HepG2 (cell line): ENCODE measurements around the gene DYNLT2B. TPM values are rescaled to one million over a fixed set of nuclear protein-coding genes. Genes with fewer than 3 reads are reported as not detected.

Experiments
- CREB1 ChIP-seq, 2 experiments: fragments of 450-650 bp in 1 of 2; IDR thresholded peaks; 2 replicates each; pipeline ENCODE4 v1.6.1; 2016 to 2017; ENCODE audit warnings: control low read depth in 1 of 2, mild to moderate bottlenecking in 1 of 2, missing compliant biosample characterization in 1 of 2, missing genetic modification characterization in 1 of 2
- ETV6 ChIP-seq: sonication (generic); formaldehyde crosslinking; conservative IDR thresholded peaks from 2 replicates; pipeline ENCODE4 v1.4.0; 2020; ENCODE audit warnings: missing genetic modification reagents
- KLF6 ChIP-seq: IDR thresholded peaks from 2 replicates; pipeline ENCODE4 v1.8.0; 2016; ENCODE audit warnings: missing biosample characterization, missing genetic modification reagents
- NCOA5 ChIP-seq: sonication (generic); formaldehyde crosslinking; IDR thresholded peaks from 2 replicates; pipeline ENCODE4 v1.4.0; 2020; ENCODE audit warnings: missing genetic modification reagents
- NFATC3 ChIP-seq: sonication (generic); formaldehyde crosslinking; IDR thresholded peaks from 2 replicates; pipeline ENCODE4 v1.5.1; 2020; ENCODE audit warnings: mild to moderate bottlenecking, missing genetic modification reagents
- RFX5 ChIP-seq: IDR thresholded peaks from 2 replicates; pipeline ENCODE4 v1.6.1; 2011; ENCODE audit warnings: low read depth, low read length, improper control_type of control experiment
- RFXAP ChIP-seq: sonication (generic); formaldehyde crosslinking; IDR thresholded peaks from 2 replicates; pipeline ENCODE4 v1.4.0; 2020; ENCODE audit warnings: missing genetic modification reagents, borderline replicate concordance
- ZFP36L2 ChIP-seq: sonication (generic); formaldehyde crosslinking; IDR thresholded peaks from 2 replicates; pipeline ENCODE4 v1.4.0; 2020; ENCODE audit warnings: missing genetic modification reagents
- ZNF253 ChIP-seq: sonication (generic); formaldehyde crosslinking; IDR thresholded peaks from 2 replicates; pipeline ENCODE4 v1.8.0; 2022; ENCODE audit warnings: mild to moderate bottlenecking, missing genetic modification reagents, borderline replicate concordance
- ZNF256 ChIP-seq: sonication (generic); formaldehyde crosslinking; conservative IDR thresholded peaks from 2 replicates; pipeline ENCODE4 v1.4.0; 2020; ENCODE audit warnings: missing genetic modification reagents
- ZNF260 ChIP-seq: sonication (generic); formaldehyde crosslinking; IDR thresholded peaks from 2 replicates; pipeline ENCODE4 v1.4.0; 2020; ENCODE audit warnings: missing genetic modification reagents, low read depth, mild to moderate bottlenecking, borderline replicate concordance
- ZNF337 ChIP-seq: sonication (generic); formaldehyde crosslinking; IDR thresholded peaks from 2 replicates; pipeline ENCODE4 v1.5.1; 2020; ENCODE audit warnings: missing genetic modification reagents, low read depth, mild to moderate bottlenecking, borderline replicate concordance
- ZNF441 ChIP-seq: sonication (generic); formaldehyde crosslinking; IDR thresholded peaks from 2 replicates; pipeline ENCODE4 v1.7.0; 2021; ENCODE audit warnings: missing genetic modification reagents, borderline replicate concordance
- ZNF446 ChIP-seq: sonication (generic); formaldehyde crosslinking; IDR thresholded peaks from 2 replicates; pipeline ENCODE4 v1.5.0; 2020; ENCODE audit warnings: mild to moderate bottlenecking, missing genetic modification reagents
- ZNF503 ChIP-seq: sonication (generic); formaldehyde crosslinking; IDR thresholded peaks from 2 replicates; pipeline ENCODE4 v1.4.0; 2020; ENCODE audit warnings: missing genetic modification reagents
- ZNF567 ChIP-seq: sonication (generic); formaldehyde crosslinking; IDR thresholded peaks from 2 replicates; pipeline ENCODE4 v1.8.1; 2023; ENCODE audit warnings: mild to moderate bottlenecking, missing genetic modification reagents, borderline replicate concordance
- ZNF674 ChIP-seq: sonication (generic); formaldehyde crosslinking; IDR thresholded peaks from 2 replicates; pipeline ENCODE4 v1.5.0; 2020; ENCODE audit warnings: low read depth, mild to moderate bottlenecking, missing genetic modification reagents
- ZNF773 ChIP-seq: sonication (generic); formaldehyde crosslinking; IDR thresholded peaks from 2 replicates; pipeline ENCODE4 v1.4.0; 2020; ENCODE audit warnings: missing genetic modification reagents, borderline replicate concordance
- ZNF788 ChIP-seq: sonication (generic); formaldehyde crosslinking; IDR thresholded peaks from 2 replicates; pipeline ENCODE4 v1.5.0; 2020; ENCODE audit warnings: mild to moderate bottlenecking, missing genetic modification reagents, borderline replicate concordance
- polyA plus RNA-seq, 8 experiments: library from polyadenylated mRNA; depleted of rRNA in 3 of 8; stranded (reverse) in 7 of 8; unstranded in 1 of 8; fragments of >200 nt; fragmentation: Illumina TruSeq in 4 of 8; extraction: Trizol in 4 of 8; gene quantifications; 2 replicates each; pipeline versions ENCODE4 v1.2.1 to v1.2.3, GENCODE V29; 2011 to 2016; ENCODE audit warnings: low read depth in 4 of 8, missing spikeins in 1 of 8, mixed read lengths in 1 of 8; ENCODE audit not compliant: insufficient read depth in 1 of 8
- total RNA-seq, 5 experiments: library from RNA; depleted of rRNA; stranded (reverse); fragments of >200 nt; fragmentation: Illumina TruSeq; extraction: Trizol; gene quantifications; 2 replicates each; pipeline ENCODE4 v1.2.3, GENCODE V29; 2016; ENCODE audit warnings: low read depth in 1 of 5
- TF ChIP-seq, protein P1 (sequence below): sonication (generic); formaldehyde crosslinking; IDR thresholded peaks from 2 replicates; pipeline ENCODE4 v1.4.0; 2020; ENCODE audit warnings: mild to moderate bottlenecking, missing genetic modification reagents
- TF ChIP-seq, protein P2 (sequence below): sonication (generic); formaldehyde crosslinking; IDR thresholded peaks from 2 replicates; pipeline ENCODE4 v1.8.1; 2023; ENCODE audit warnings: mild to moderate bottlenecking, moderate library complexity, missing genetic modification reagents
- TF ChIP-seq, protein P3 (sequence below): fragments of 450-650 bp; IDR thresholded peaks from 2 replicates; pipeline ENCODE4 v1.6.1; 2016

Gene DYNLT2B
- total and polyA plus RNA-seq, 2 of the 13 experiments (the other 11 are each of a cell fraction or from before 2014, with no cell fraction given), result 4.0 to 7.0 TPM

- TF ChIP-seq, protein P1, sequence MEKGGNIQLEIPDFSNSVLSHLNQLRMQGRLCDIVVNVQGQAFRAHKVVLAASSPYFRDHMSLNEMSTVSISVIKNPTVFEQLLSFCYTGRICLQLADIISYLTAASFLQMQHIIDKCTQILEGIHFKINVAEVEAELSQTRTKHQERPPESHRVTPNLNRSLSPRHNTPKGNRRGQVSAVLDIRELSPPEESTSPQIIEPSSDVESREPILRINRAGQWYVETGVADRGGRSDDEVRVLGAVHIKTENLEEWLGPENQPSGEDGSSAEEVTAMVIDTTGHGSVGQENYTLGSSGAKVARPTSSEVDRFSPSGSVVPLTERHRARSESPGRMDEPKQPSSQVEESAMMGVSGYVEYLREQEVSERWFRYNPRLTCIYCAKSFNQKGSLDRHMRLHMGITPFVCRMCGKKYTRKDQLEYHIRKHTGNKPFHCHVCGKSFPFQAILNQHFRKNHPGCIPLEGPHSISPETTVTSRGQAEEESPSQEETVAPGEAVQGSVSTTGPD (CRISPR knock-in tag), result no peak
- TF ChIP-seq ZNF788 (CRISPR knock-in tag) (0 out of 2 replicates have a peak, but pooled peaks have one; percentile 22), ZNF441 (peak; percentile 38; the same call in 1 of the 2 replicates), ZNF674 (CRISPR knock-in tag) (no peak), ZNF567 (CRISPR knock-in tag) (no peak; the same call in 1 of the 2 replicates), ZNF260 (CRISPR knock-in tag) (no peak), ZNF253 (CRISPR knock-in tag) (no peak), ZNF446 (CRISPR knock-in tag) (0 out of 2 replicates have a peak, but pooled peaks have one; percentile 33), NFATC3 (CRISPR knock-in tag) (no peak), ZFP36L2 (CRISPR knock-in tag) (no peak), ZNF337 (CRISPR knock-in tag) (peak; percentile 94; the same call in 1 of the 2 replicates), ZNF256 (CRISPR knock-in tag) (no peak), ZNF503 (CRISPR knock-in tag) (no peak), RFXAP (CRISPR knock-in tag) (no peak), CREB1 (IDR thresholded peaks at IDR 0.05) (peak; percentile 32; the same call in 1 of the 2 replicates), CREB1 (CRISPR knock-in tag; IDR thresholded peaks at IDR 0.05) (no peak), NCOA5 (CRISPR knock-in tag) (no peak), ZNF773 (CRISPR knock-in tag) (no peak), ETV6 (no peak), KLF6 (CRISPR knock-in tag) (peak; percentile 60; the same call in 1 of the 2 replicates), RFX5 (no peak)
- TF ChIP-seq, protein P2, sequence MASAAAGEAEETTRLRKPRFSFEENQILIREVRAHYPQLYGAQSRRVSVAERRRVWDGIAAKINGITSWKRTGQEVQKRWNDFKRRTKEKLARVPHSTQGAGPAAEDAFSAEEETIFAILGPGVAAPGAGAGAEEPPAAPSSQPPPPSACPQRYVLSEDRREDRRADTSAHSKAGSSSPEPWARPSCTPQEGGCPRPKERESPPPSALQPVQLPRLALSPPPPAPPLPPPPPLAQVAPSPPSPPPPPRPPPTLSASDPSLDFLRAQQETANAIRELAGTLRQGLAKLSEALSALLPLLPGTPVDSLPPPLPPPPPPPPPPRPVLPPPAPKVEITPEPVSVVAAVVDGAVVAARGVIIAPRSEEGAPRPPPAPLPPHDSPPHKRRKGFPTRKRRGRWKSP, result 0 out of 2 replicates have a peak, but pooled peaks have one; percentile 59
- TF ChIP-seq, protein P3, sequence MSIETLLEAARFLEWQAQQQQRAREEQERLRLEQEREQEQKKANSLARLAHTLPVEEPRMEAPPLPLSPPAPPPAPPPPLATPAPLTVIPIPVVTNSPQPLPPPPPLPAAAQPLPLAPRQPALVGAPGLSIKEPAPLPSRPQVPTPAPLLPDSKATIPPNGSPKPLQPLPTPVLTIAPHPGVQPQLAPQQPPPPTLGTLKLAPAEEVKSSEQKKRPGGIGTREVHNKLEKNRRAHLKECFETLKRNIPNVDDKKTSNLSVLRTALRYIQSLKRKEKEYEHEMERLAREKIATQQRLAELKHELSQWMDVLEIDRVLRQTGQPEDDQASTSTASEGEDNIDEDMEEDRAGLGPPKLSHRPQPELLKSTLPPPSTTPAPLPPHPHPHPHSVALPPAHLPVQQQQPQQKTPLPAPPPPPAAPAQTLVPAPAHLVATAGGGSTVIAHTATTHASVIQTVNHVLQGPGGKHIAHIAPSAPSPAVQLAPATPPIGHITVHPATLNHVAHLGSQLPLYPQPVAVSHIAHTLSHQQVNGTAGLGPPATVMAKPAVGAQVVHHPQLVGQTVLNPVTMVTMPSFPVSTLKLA, result no peak
These were observed at the start of gene DYNLT2B (continued) for GRCh38 chr3:196317687-196318467.
